Natural killer cell (primary cell): Measurements from ENCODE around the gene NAXE. TPM values are rescaled to one million over a fixed set of nuclear protein-coding genes. Genes with fewer than 3 reads are reported as not detected.
A peak's percentile ranks its signal among the peaks of the same experiment; 100 is the strongest.

Experiments used
- ATAC-seq, 3 donors: fragments of 150-1000 bp in 2 of 3; fragments of 200-7000 bp in 1 of 3; cut with Tn5 transposase; 1 replicate in 1 of 3; 2 replicates in 2 of 3; pipeline ENCODE4 v1.10.0; 2021; ENCODE audit warnings: mild to moderate bottlenecking in 2 of 3, moderate library complexity in 2 of 3
- DNase-seq, 2 donors: peaks; one replicate each; pipeline versions ENCODE4 v3.0.0 to v3.0.0-alpha.2; 2013 to 2021; ENCODE audit warnings: mixed read lengths in 1 of 2
- H3K27ac ChIP-seq: one replicate; pipeline ENCODE4 v1.5.1; 2013; ENCODE audit warnings: mild to moderate bottlenecking, low read length
- H3K27me3 ChIP-seq: one replicate; pipeline ENCODE4 v1.6.1; 2013; ENCODE audit warnings: low read length; ENCODE audit not compliant: control insufficient read depth, insufficient read depth
- H3K36me3 ChIP-seq: one replicate; pipeline ENCODE4 v1.6.1; 2013; ENCODE audit warnings: low read length; ENCODE audit not compliant: control insufficient read depth, insufficient read depth
- H3K4me1 ChIP-seq: one replicate; pipeline ENCODE4 v1.6.1; 2013; ENCODE audit warnings: low read length; ENCODE audit not compliant: control insufficient read depth, insufficient read depth
- H3K4me3 ChIP-seq: one replicate; pipeline ENCODE4 v1.5.1; 2013; ENCODE audit warnings: low read length
- H3K9me3 ChIP-seq: one replicate; pipeline ENCODE4 v1.6.1; 2013; ENCODE audit warnings: low read length; ENCODE audit not compliant: control insufficient read depth, insufficient read depth
- H3K27ac Mint-ChIP-seq, 2 donors: one replicate each; pipeline ENCODE4 v1.8.0; 2022; ENCODE audit warnings: mild to moderate bottlenecking in 2 of 2, mixed read lengths in 2 of 2, moderate library complexity in 1 of 2
- H3K27me3 Mint-ChIP-seq, 2 donors: one replicate each; pipeline ENCODE4 v1.8.0; 2022; ENCODE audit warnings: low read depth in 2 of 2, mixed read lengths in 2 of 2
- H3K36me3 Mint-ChIP-seq: one replicate; pipeline ENCODE4 v1.8.0; 2022; ENCODE audit warnings: mixed read lengths
- H3K4me1 Mint-ChIP-seq, 2 donors: one replicate each; pipeline ENCODE4 v1.8.0; 2022; ENCODE audit warnings: mixed read lengths in 2 of 2
- H3K4me3 Mint-ChIP-seq: one replicate; pipeline ENCODE4 v1.8.0; 2022; ENCODE audit warnings: mild to moderate bottlenecking, moderate library complexity, mixed read lengths
- H3K9me3 Mint-ChIP-seq, 2 donors: one replicate each; pipeline ENCODE4 v1.8.0; 2022; ENCODE audit warnings: mixed read lengths in 2 of 2
- CTCF ChIP-seq: fragments of 200-600 bp; IDR thresholded peaks from one replicate; pipeline ENCODE4 v1.8.0; 2022; ENCODE audit warnings: antibody characterized with exemption
- WGBS: methylation state at CpG from one replicate; pipeline ENCODE4 v1.1.7; 2013; ENCODE audit warnings: missing lambda C conversion rate; ENCODE audit not compliant: insufficient coverage; 5-methylcytosine and 5-hydroxymethylcytosine counted together
- intact Hi-C: fragments of 100-400 bp; cut with micrococcal nuclease; formaldehyde crosslinking; loops from one replicate; pipeline ENCODE4 v1.14.2; 2022
- total RNA-seq, 4 donors: library from RNA; stranded (reverse); fragments of 120-200 nt in 1 of 4; gene quantifications; one replicate each; pipeline versions ENCODE4 v1.2.3 to v1.2.4, GENCODE V29; 2013 to 2022

Gene NAXE
- total RNA-seq, 3 donors from 2014 or later (not counting 1 experiment from before 2014, with no cell fraction given), result 32.6 to 52.5 (median 36.6) TPM

DNA sequence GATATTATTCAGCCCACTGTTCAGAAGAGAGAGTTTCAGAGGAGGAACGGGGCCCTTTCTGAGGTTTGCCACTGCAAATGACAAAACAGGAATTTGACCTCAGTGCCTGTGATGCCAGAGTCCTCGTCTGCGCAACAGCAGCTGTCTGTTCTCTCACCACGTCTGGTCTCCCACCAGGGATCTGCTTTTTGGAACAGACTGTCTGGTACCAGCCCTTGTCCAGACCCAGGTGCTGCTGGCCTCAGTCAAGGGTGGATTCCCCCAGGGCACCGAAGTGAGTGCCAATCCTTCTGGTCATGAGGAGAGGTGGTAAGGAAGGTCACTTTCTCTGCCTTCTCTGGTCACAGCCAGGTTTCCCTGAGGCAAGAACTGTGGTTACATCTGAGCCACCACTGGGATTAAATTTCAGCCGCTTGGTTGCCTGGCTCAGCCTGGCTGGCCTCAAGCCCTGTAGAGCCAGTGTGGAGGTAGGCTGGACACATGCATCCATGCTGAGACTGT lies 48.1 kb downstream of the NAXE start:
- no peak for ATAC-seq
- no peaks in the 10 kb centered on the region for H3K9me3 Mint-ChIP-seq
- Histone ChIP-seq H3K27ac (no peak overlapping the region), H3K27me3 (peaks cover 43% of the 10 kb centered on the region), H3K9me3 (no peaks in the 10 kb centered on the region), H3K4me1 (peaks cover 24% of the 10 kb centered on the region), H3K4me3 (no peak overlapping the region), H3K36me3 (no peaks in the 10 kb centered on the region)
- peaks cover 8 to 21% of the 10 kb centered on the region in 2 donors for H3K4me1 Mint-ChIP-seq
- H3K4me3 Mint-ChIP-seq, result no peak overlapping the region
- TF ChIP-seq CTCF, result no peak
- no peak for DNase-seq
- intact Hi-C loops, result no loop called here
- H3K27ac Mint-ChIP-seq, result no peak overlapping the region
- WGBS, result 63% methylated on average over 6 of the region's 6 CpGs
- H3K36me3 Mint-ChIP-seq, result no peaks in the 10 kb centered on the region
- peaks cover 55 to 77% of the 10 kb centered on the region in 2 donors for H3K27me3 Mint-ChIP-seq

GRCh38 chr1:156640842-156641706 lies 49.5 kb downstream of the NAXE start:
- Mint-ChIP-seq H3K27me3 (peaks cover 69 to 81% of the 10 kb centered on the region in 2 donors), H3K4me1 (peaks cover 8 to 21% of the 10 kb centered on the region in 2 donors), H3K27ac (no peak overlapping the region), H3K9me3 (no peaks in the 10 kb centered on the region), H3K36me3 (no peaks in the 10 kb centered on the region), H3K4me3 (peak overlapping the region; percentile 60)
- Histone ChIP-seq H3K4me3 (no peak overlapping the region), H3K36me3 (no peaks in the 10 kb centered on the region), H3K4me1 (peaks cover 24% of the 10 kb centered on the region), H3K9me3 (no peaks in the 10 kb centered on the region), H3K27me3 (peaks cover 45% of the 10 kb centered on the region), H3K27ac (no peak overlapping the region)
- DNase-seq, result no peak
- TF ChIP-seq CTCF, result no peak
- ATAC-seq, result peak in 1 of 3 donors; percentile 18
- intact Hi-C loops, result no loop called here
- WGBS, result 39% methylated on average over 6 of the region's 6 CpGs

DNA sequence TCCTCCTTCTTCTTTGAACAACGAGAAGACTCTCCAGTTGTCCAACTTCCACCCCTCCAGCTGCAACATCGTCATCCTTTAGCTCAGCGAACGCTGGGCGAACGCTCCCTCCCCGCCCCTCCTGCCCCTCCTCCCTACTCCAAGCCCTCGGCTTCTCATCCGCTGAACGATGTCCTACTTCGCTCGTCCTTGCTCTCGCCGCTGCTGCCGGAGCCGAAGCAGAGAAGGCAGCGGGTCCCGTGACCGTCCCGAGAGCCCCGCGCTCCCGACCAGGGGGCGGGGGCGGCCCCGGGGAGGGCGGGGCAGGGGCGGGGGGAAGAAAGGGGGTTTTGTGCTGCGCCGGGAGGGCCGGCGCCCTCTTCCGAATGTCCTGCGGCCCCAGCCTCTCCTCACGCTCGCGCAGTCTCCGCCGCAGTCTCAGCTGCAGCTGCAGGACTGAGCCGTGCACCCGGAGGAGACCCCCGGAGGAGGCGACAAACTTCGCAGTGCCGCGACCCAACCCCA lies 50.2 kb downstream of the NAXE start, which contains the start of gene BCAN:
Gene BCAN (plus strand): TSS at position 357 of the 504 bp plus-strand sequence. CDS start 3,938 bp downstream, outside the sequence.
- Histone ChIP-seq H3K27ac (no peak within 1 kb of the TSS), H3K9me3 (no peaks in the 10 kb centered on the region), H3K4me3 (no peak within 1 kb of the TSS), H3K27me3 (peaks cover 50% of the 10 kb centered on the region), H3K4me1 (peaks cover 24% of the 10 kb centered on the region), H3K36me3 (no peaks in the 10 kb centered on the region)
- no peaks in the 10 kb centered on the region for H3K9me3 Mint-ChIP-seq
- no peaks in the 10 kb centered on the region for H3K36me3 Mint-ChIP-seq
- DNase-seq, result peak in 1 of 2 donors; percentile 50
- peaks cover 8 to 21% of the 10 kb centered on the region in 2 donors for H3K4me1 Mint-ChIP-seq
- no peak for TF ChIP-seq CTCF
- H3K4me3 Mint-ChIP-seq, result peak within 1 kb of the TSS; percentile 72
- H3K27ac Mint-ChIP-seq, result no peak within 1 kb of the TSS
- intact Hi-C loops, result no loop called here
- under 1% methylated on average over 45 of the region's 46 CpGs for WGBS
- H3K27me3 Mint-ChIP-seq, result peaks cover 71 to 77% of the 10 kb centered on the region in 2 donors
- peak; percentile 51 to 68 (median 54) for ATAC-seq
